Measurements from ENCODE around the gene URAD. TPM values are rescaled to one million over a fixed set of nuclear protein-coding genes. Genes with fewer than 3 reads are reported as not detected.

URAD gene
- total RNA-seq, 1 donor from 2014 or later, result not detected

- no peak for DNase-seq
These were observed 31.8 kb downstream of the URAD start for GRCh38 chr13:27956576-27957300.

GRCh38 chr13:27955014-27955591 is 33.4 kb downstream of the URAD start:
- no peak for DNase-seq

DNA sequence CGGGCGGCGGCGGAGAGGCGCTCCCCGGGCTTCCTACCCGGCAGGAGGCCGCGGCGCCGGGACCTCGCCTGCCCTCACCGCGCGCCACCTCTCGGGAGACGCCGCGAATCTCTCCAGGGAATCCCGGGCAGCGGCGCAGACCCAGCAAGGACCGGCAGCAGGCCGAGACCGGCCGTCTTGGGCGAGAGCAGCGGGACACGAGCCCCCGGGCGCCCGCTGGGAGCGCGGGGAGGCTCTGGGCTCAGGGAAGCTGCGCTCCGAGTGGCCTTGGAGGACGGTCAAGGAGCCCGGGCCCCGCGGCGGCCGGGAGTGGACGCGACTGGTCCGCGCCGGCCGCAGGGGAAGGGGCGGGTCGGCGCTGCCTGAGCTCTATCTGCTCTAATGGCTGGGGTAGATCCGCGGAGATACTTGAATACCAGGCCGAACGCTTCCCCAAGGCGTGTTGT is 34.1 kb downstream of the URAD start:
- DNase-seq, result no peak

GRCh38 chr13:27953676-27954405 is 34.7 kb downstream of the URAD start:
- peak; percentile 83 for DNase-seq

GRCh38 chr13:27952876-27953675 is 35.4 kb downstream of the URAD start:
- no peak for DNase-seq

DNA sequence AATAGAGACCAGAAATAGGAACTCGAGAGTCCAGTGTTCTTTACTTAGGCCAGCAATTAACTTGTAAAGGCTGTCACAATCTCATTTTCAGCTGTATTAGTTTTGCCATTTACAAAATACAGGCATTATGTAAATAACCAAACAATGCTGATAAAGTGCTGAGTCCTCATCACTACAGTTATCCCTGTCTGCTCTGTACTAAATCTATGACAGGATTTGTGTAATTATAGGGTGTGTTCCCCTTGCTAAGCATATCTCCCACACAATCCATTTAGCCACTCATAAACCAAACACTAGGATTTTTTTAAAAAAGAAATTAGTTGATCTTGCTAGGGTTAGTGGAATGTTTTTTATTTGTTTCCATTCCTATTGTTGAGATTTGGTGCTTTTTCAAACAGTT is 45.5 kb downstream of the URAD start:
- DNase-seq, result no peak

DNA sequence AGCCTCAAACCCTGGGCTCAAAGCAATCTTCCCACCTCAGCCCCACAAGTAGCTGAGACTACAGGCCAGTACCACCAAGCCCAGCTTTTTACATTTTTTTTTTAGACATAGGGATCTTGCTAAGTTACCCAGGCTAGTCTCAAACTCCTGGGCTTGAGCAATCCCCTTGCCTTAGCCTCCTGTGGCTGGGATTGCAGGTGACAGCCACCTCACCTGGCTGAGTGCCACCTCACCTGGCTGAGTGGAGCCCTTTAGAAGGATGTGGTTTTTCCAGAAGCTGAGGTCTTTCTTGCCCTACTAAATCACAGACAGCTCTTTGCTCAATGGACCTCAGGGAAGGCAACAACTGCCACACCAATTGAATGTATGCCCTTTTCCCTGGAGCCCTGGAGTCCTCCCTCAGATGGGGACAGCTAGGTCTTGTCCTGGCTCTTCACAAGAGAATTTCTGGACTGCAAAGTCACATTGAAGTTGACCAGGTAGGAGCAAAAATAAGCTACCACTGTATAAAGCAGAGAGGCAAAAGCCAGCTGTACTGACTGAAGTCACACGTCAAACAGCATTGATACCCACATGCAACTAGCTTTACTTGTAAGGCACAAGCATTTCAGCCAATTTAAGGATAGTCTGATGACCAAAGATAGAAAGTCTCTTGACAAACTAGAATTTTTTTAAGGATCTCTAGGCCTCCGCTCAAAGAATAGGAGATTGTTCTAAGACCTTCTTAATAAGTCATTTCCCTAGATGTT is 54.7 kb downstream of the URAD start:
- no peak for DNase-seq

GRCh38 chr13:27933118-27933517 is 55.4 kb downstream of the URAD start:
- no peak for DNase-seq

DNA sequence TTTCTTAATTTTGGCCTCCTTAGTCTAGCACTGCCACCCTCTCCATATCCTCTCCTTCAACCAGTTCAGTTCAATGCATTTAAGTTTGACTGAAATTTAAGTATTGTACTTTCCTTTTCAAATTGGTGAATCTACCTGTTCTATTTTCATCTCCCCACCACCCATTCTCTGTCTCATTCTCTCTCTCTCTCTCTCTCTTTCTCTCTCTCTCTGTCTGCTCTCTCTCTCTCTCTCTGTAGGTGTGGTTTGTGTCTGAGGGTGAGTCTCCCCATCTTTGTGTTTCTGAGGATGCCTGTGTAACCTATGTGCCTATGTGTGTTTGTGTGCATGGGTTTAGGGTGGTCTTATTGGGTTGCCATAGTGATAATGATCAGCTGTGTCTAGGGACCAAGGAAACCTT is 58.6 kb downstream of the URAD start:
- no peak for DNase-seq

DNA sequence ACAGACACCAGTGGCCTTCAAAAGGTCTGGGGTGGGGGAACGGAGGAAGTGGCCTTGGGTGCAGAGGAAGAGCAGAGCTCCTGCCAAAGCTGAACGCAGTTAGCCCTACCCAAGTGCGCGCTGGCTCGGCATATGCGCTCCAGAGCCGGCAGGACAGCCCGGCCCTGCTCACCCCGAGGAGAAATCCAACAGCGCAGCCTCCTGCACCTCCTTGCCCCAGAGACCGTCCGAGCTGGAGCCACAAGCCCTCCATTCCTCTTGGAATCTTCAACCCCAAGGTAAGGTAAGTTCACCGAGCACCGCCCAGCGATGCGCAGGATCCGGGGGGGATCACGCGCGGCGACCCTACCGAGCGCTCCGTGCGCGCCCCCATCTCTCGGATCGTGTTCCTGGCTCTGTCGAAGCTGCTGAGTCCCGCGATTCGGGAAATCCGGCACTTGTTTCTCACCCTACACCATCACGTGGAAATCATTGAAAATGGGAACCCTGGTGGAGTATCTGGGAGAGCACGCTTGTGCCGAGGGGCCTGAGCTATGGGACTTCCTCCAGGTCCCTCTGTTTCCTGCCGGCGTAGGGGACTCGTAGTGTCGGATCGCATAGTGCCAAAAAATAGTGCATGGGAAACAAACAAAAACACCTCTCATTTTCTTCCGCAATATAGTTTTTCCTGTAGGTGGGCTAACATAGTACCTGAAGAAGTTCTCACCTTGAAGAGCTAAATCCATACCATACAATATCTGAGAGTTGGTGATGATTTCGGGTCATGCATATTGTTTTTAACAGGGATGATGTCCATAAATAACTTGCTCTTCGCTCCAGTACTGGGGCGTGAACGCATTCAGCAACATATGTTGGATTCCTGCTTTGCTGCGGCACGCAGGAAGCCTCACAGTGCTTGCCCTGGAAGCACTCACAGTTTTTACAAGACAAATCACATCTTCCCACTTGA is 59.4 kb downstream of the URAD start:
- no peak for DNase-seq

DNA sequence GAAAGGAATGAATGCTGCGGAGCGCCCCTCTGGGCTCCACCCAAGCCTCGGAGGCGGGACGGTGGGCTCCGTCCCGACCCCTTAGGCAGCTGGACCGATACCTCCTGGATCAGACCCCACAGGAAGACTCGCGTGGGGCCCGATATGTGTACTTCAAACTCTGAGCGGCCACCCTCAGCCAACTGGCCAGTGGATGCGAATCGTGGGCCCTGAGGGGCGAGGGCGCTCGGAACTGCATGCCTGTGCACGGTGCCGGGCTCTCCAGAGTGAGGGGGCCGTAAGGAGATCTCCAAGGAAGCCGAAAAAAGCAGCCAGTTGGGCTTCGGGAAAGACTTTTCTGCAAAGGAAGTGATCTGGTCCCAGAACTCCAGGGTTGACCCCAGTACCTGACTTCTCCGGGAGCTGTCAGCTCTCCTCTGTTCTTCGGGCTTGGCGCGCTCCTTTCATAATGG is 60.1 kb downstream of the URAD start:
- DNase-seq, result no peak

Small RNA genes lying within 50 kb of the gene (small RNA-seq; reads per million reads assigned to genes)
- gene ATP5F1EP2 (ENCODE audit: low replicate concordance) (not detected), gene RN7SL272P (ENCODE audit: low replicate concordance) (not detected)

Other genes with a start within 250 kb of the URAD start
- gene GSX1, start 196.2 kb downstream of the URAD start, total RNA-seq, result not detected
- gene PDX1, start 68.7 kb downstream of the URAD start, total RNA-seq, result not detected
- not detected for gene CDX2, start 19.4 kb downstream of the URAD start, total RNA-seq
- 0.62 TPM for gene FLT3, start 111.9 kb upstream of the URAD start, total RNA-seq
- 44.2 TPM for gene PAN3, start 149.9 kb upstream of the URAD start, total RNA-seq